ENCODE measurements around the gene AFDN.

AFDN gene

GRCh38 chr6:167805349-167806060 lies 21.2 kb upstream of the AFDN start:
- Histone ChIP-seq H3K27me3 (ENCODE audit: low read length) (no peaks in the 10 kb centered on the region), H3K9me3 (ENCODE audit: insufficient read depth, low read length) (no peaks in the 10 kb centered on the region), H3K4me2 (ENCODE audit: low read depth, low read length, poor library complexity, severe bottlenecking) (no peak overlapping the region), H3K4me3 (ENCODE audit: insufficient read depth, low read length, poor library complexity, severe bottlenecking) (no peak overlapping the region), H2AFZ (ENCODE audit: low read depth, low read length, severe bottlenecking) (no peak overlapping the region), H3K9ac (ENCODE audit: low read length) (no peak overlapping the region), H4K20me1 (ENCODE audit: low read depth, low read length) (no peaks in the 10 kb centered on the region), H3K79me2 (ENCODE audit: insufficient read depth, low read length) (no peaks in the 10 kb centered on the region), H3K27ac (ENCODE audit: low read depth, low read length) (no peak overlapping the region), H3K9me2 (replicated peaks; ENCODE audit: insufficient read depth, low read length) (no peaks in the 10 kb centered on the region), H3K36me3 (ENCODE audit: low read length) (no peaks in the 10 kb centered on the region), H3F3A (ENCODE audit: insufficient read depth) (no peaks in the 10 kb centered on the region)
- TF ChIP-seq CTCF (IDR thresholded peaks at IDR 0.05; ENCODE audit: insufficient read depth, low read length, poor library complexity, severe bottlenecking) (no peak), EZH2phosphoT487 (conservative IDR thresholded peaks at IDR 0.05; ENCODE audit: low read length) (no peak)

DNA sequence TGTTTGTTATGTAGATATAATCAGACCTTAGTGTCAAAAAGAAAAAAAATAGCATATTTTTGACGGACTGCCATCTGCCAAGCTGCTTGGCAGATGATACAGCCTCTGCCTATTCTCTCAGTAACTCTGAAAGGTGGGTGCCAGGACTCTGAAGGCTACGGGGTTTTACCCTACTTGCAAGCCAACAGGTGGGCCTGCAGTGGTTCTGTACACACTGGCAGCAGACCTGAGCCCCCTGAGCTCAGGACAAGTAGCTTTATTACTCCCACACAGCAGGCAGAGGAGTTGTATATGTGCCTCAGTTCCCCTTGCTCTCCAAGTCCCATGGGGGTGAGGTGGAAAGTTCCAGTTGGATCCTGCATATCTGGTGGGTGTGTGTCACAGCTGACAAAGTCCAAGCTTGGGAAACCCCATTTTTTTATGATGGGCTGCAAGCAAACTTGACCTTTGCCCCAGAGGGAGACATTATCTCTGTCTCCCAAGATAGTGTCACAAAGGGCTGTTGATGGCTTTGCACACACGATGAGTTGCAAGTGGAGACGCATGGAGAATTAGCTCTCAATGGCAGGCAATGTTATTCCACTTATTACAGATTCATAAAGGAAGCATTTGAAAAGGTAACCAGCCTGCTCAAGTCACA lies 20.5 kb upstream of the AFDN start:
- H3K4me3 ChIP-seq (ENCODE audit: insufficient read depth, low read length, poor library complexity, severe bottlenecking) = no peak overlapping the region
- H3K36me3 ChIP-seq (ENCODE audit: low read length) = no peaks in the 10 kb centered on the region
- H3K79me2 ChIP-seq (ENCODE audit: insufficient read depth, low read length) = no peaks in the 10 kb centered on the region
- no peak overlapping the region for H3K27ac ChIP-seq (ENCODE audit: low read depth, low read length)
- H3K27me3 ChIP-seq (ENCODE audit: low read length) = no peaks in the 10 kb centered on the region
- H3K9me2 ChIP-seq (replicated peaks; ENCODE audit: insufficient read depth, low read length) = no peaks in the 10 kb centered on the region
- H3F3A ChIP-seq (ENCODE audit: insufficient read depth) = no peaks in the 10 kb centered on the region
- TF ChIP-seq EZH2phosphoT487 (conservative IDR thresholded peaks at IDR 0.05; ENCODE audit: low read length) (no peak), CTCF (IDR thresholded peaks at IDR 0.05; ENCODE audit: insufficient read depth, low read length, poor library complexity, severe bottlenecking) (no peak)
- H2AFZ ChIP-seq (ENCODE audit: low read depth, low read length, severe bottlenecking) = no peak overlapping the region
- H3K9ac ChIP-seq (ENCODE audit: low read length) = no peak overlapping the region
- H4K20me1 ChIP-seq (ENCODE audit: low read depth, low read length) = no peaks in the 10 kb centered on the region
- no peaks in the 10 kb centered on the region for H3K9me3 ChIP-seq (ENCODE audit: insufficient read depth, low read length)
- H3K4me2 ChIP-seq (ENCODE audit: low read depth, low read length, poor library complexity, severe bottlenecking) = no peak overlapping the region

GRCh38 chr6:167807200-167807599 lies 19.5 kb upstream of the AFDN start:
- TF ChIP-seq CTCF (IDR thresholded peaks at IDR 0.05; ENCODE audit: insufficient read depth, low read length, poor library complexity, severe bottlenecking) (no peak), EZH2phosphoT487 (conservative IDR thresholded peaks at IDR 0.05; ENCODE audit: low read length) (no peak)
- Histone ChIP-seq H3K27me3 (ENCODE audit: low read length) (no peaks in the 10 kb centered on the region), H3K36me3 (ENCODE audit: low read length) (no peaks in the 10 kb centered on the region), H3K9ac (ENCODE audit: low read length) (no peak overlapping the region), H3K79me2 (ENCODE audit: insufficient read depth, low read length) (no peaks in the 10 kb centered on the region), H2AFZ (ENCODE audit: low read depth, low read length, severe bottlenecking) (no peak overlapping the region), H4K20me1 (ENCODE audit: low read depth, low read length) (no peaks in the 10 kb centered on the region), H3K9me2 (replicated peaks; ENCODE audit: insufficient read depth, low read length) (no peaks in the 10 kb centered on the region), H3F3A (ENCODE audit: insufficient read depth) (no peaks in the 10 kb centered on the region), H3K4me2 (ENCODE audit: low read depth, low read length, poor library complexity, severe bottlenecking) (no peak overlapping the region), H3K9me3 (ENCODE audit: insufficient read depth, low read length) (no peaks in the 10 kb centered on the region), H3K27ac (ENCODE audit: low read depth, low read length) (no peak overlapping the region), H3K4me3 (ENCODE audit: insufficient read depth, low read length, poor library complexity, severe bottlenecking) (no peak overlapping the region)

All from SU-DHL-6 (cell line).